T1000 (cell line): ENCODE results near the gene SLC29A2.

Experiments used
- DNase-seq: peaks from one replicate; lab custom pipeline; 2025; ENCODE audit warnings: mixed read lengths; lab: John Stamatoyannopoulos, UW

The SLC29A2 gene

GRCh38 chr11:66317723-66318599, 53.6 kb downstream of the SLC29A2 start:
- DNase-seq: no peak

- DNase-seq: no peak
Measured at GRCh38 chr11:66317322-66317722, 54.2 kb downstream of the SLC29A2 start.

- no peak for DNase-seq
Measured at GRCh38 chr11:66316849-66317251, 54.7 kb downstream of the SLC29A2 start, which contains the start of gene CD248. Gene CD248 (minus strand): TSS chr11:66317044. CDS start chr11:66317027, 17 bp downstream.

GRCh38 chr11:66315921-66316811, 55.4 kb downstream of the SLC29A2 start:
- no peak for DNase-seq

- DNase-seq: no peak
Measured at GRCh38 chr11:66315498-66315885, 56.1 kb downstream of the SLC29A2 start.

- no peak for DNase-seq
Measured at GRCh38 chr11:66314561-66315497, 56.7 kb downstream of the SLC29A2 start.

GRCh38 chr11:66314186-66314501, 57.4 kb downstream of the SLC29A2 start:
- no peak for DNase-seq

GRCh38 chr11:66313321-66314185, 58.0 kb downstream of the SLC29A2 start:
- no peak for DNase-seq

- DNase-seq: peak; percentile 99
Measured at GRCh38 chr11:66312549-66313320, 58.8 kb downstream of the SLC29A2 start.
